HUES6 (cell line): ENCODE data around the gene PLLP.
A peak's percentile ranks its signal among the peaks of the same experiment; 100 is the strongest.

Experiments used
- H3K27ac ChIP-seq: 2 replicates; pipeline ENCODE4 v1.7.0; 2013; ENCODE audit warnings: low read depth, mild to moderate bottlenecking, low read length, inconsistent platforms
- H3K27me3 ChIP-seq: 2 replicates; pipeline ENCODE4 v1.6.1; 2013; ENCODE audit warnings: low read length; ENCODE audit not compliant: control insufficient read depth, insufficient read depth
- H3K36me3 ChIP-seq: 2 replicates; pipeline ENCODE4 v1.6.1; 2013; ENCODE audit warnings: low read length; ENCODE audit not compliant: control insufficient read depth, insufficient read depth
- H3K4me1 ChIP-seq: 2 replicates; pipeline ENCODE4 v1.6.1; 2013; ENCODE audit warnings: low read length; ENCODE audit not compliant: control insufficient read depth, insufficient read depth
- H3K4me3 ChIP-seq: 2 replicates; pipeline ENCODE4 v1.5.1; 2013; ENCODE audit warnings: low read depth, low read length
- H3K9ac ChIP-seq: one replicate; pipeline ENCODE4 v1.6.1; 2013; ENCODE audit warnings: mild to moderate bottlenecking, low read length
- H3K9me3 ChIP-seq: 2 replicates; pipeline ENCODE4 v1.6.1; 2013; ENCODE audit warnings: low read depth, low read length; ENCODE audit not compliant: control insufficient read depth, insufficient read depth

PLLP gene

GRCh38 chr16:57263541-57264351 is 20.7 kb downstream of the PLLP start:
- H3K36me3 ChIP-seq = no peaks in the 10 kb centered on the region
- peaks cover 16% of the 10 kb centered on the region for H3K4me1 ChIP-seq
- H3K27me3 ChIP-seq = no peaks in the 10 kb centered on the region
- H3K9me3 ChIP-seq = no peaks in the 10 kb centered on the region
- no peak overlapping the region for H3K9ac ChIP-seq
- H3K4me3 ChIP-seq = no peak overlapping the region
- no peak overlapping the region for H3K27ac ChIP-seq

GRCh38 chr16:57262841-57263540 is 21.5 kb downstream of the PLLP start:
- Histone ChIP-seq H3K9ac (peak overlapping the region; percentile 2), H3K27me3 (no peaks in the 10 kb centered on the region), H3K27ac (no peak overlapping the region), H3K4me1 (peaks cover 16% of the 10 kb centered on the region), H3K4me3 (no peak overlapping the region), H3K9me3 (no peaks in the 10 kb centered on the region), H3K36me3 (no peaks in the 10 kb centered on the region)

DNA sequence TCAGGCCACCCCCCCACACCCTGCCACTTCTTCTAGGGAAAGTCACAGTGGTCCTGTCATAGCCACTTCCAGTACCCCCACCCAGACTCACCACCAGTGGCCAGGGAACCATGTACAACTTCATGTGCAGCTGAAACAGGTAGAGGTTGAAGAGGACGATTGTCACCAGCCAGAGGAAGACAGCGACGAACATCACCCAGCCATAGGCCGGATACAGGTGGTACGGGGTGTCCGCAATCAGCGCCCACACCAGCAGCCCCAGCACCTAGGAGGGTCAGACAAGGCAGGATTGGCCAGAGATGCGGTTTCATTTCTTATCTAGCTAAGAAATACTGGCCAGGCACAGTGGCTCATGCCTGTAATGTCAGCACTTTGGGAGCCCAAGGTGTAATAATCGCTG is 22.7 kb downstream of the PLLP start:
- Histone ChIP-seq H3K36me3 (no peaks in the 10 kb centered on the region), H3K27ac (no peak overlapping the region), H3K9me3 (no peaks in the 10 kb centered on the region), H3K4me1 (peaks cover 16% of the 10 kb centered on the region), H3K4me3 (no peak overlapping the region), H3K9ac (no peak overlapping the region), H3K27me3 (no peaks in the 10 kb centered on the region)

GRCh38 chr16:57260294-57260929 is 24.1 kb downstream of the PLLP start:
- Histone ChIP-seq H3K4me3 (peak overlapping the region; percentile 12; the same call in 1 of the 2 replicates), H3K27ac (peak overlapping the region; percentile 82; the same call in 1 of the 2 replicates), H3K4me1 (peaks cover 10% of the 10 kb centered on the region)

GRCh38 chr16:57258910-57259475 is 25.5 kb downstream of the PLLP start:
- Histone ChIP-seq H3K4me1 (peaks cover 10% of the 10 kb centered on the region), H3K9ac (no peak overlapping the region), H3K27ac (no peak overlapping the region), H3K27me3 (no peaks in the 10 kb centered on the region), H3K9me3 (no peaks in the 10 kb centered on the region), H3K36me3 (peaks cover 2% of the 10 kb centered on the region; the same call in 1 of the 2 replicates), H3K4me3 (no peak overlapping the region)

More at GRCh38 chr16:57260294-57260929, 24.1 kb downstream of the PLLP start:
- H3K9me3 ChIP-seq = no peaks in the 10 kb centered on the region
- H3K9ac ChIP-seq = peak overlapping the region; percentile 21
- H3K27me3 ChIP-seq = no peaks in the 10 kb centered on the region
- H3K36me3 ChIP-seq = no peaks in the 10 kb centered on the region

DNA sequence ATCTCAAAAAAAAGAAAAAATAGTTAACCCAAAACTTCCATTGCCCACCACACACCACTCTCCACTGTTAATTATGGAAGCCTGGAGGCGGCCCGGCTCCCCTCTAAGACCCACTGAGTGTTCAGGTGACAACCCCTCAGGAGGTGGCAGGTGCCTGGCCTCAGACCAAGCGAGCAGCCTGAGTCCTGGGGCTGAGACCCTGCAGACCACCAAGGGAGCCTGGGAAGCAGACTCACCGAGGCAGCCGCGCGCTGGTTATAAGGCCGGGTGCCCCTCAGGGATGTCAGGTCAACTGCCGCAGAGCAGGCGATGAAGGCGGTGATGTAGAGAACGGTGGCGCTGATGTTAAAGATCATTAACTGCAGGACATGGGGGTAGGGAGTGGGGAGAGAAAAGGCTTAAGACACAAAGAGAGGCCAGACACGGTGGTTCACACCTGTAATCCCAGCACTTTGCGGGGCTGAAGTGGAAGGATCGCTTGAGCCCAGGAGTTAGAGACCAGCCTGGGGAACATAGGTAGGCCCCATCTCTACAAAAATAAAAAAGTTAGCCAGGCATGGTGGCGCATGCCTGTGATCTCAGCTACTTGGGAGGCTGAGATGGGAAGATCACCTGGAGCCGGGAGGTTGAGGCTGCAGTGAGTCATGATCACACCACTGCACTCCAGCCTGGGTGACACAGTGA is 26.1 kb downstream of the PLLP start:
- no peak overlapping the region for H3K27ac ChIP-seq
- H3K27me3 ChIP-seq = no peaks in the 10 kb centered on the region
- H3K36me3 ChIP-seq = peaks cover 2% of the 10 kb centered on the region; the same call in 1 of the 2 replicates
- no peak overlapping the region for H3K9ac ChIP-seq
- no peaks in the 10 kb centered on the region for H3K9me3 ChIP-seq
- H3K4me1 ChIP-seq = peaks cover 10% of the 10 kb centered on the region
- no peak overlapping the region for H3K4me3 ChIP-seq

DNA sequence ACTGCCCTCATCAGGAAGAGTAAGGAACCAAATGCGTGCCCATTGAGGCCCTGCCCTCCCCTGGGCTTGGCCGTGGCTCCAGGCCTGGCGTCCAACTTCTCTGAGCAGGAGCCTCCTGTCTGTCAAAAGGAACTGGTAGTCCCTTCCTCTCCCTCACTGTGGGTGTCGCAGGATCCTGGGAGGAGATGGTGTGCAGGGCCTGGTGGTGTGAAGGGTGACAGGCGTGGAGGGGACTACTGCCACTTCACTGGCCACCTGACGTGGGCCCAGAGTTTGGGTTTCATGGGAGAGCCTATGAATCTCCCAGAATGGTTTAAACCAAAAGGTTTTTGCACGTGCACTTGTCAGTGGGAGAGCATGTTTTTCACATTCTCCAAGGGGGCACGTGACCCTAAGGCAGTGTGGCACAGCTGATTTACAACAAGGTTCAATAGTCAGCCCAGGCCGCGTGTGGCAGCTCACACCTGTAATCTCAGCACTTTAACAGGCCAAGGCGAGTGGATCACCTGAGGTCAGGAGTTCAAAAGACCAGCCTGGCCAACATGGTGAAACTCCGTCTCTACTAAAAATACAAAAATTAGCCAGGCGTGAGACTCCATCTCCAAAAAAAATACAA is 26.9 kb downstream of the PLLP start:
- Histone ChIP-seq H3K36me3 (peaks cover 9% of the 10 kb centered on the region), H3K4me3 (no peak overlapping the region), H3K9ac (no peak overlapping the region), H3K9me3 (no peaks in the 10 kb centered on the region), H3K4me1 (peaks cover 10% of the 10 kb centered on the region), H3K27ac (no peak overlapping the region), H3K27me3 (no peaks in the 10 kb centered on the region)

DNA sequence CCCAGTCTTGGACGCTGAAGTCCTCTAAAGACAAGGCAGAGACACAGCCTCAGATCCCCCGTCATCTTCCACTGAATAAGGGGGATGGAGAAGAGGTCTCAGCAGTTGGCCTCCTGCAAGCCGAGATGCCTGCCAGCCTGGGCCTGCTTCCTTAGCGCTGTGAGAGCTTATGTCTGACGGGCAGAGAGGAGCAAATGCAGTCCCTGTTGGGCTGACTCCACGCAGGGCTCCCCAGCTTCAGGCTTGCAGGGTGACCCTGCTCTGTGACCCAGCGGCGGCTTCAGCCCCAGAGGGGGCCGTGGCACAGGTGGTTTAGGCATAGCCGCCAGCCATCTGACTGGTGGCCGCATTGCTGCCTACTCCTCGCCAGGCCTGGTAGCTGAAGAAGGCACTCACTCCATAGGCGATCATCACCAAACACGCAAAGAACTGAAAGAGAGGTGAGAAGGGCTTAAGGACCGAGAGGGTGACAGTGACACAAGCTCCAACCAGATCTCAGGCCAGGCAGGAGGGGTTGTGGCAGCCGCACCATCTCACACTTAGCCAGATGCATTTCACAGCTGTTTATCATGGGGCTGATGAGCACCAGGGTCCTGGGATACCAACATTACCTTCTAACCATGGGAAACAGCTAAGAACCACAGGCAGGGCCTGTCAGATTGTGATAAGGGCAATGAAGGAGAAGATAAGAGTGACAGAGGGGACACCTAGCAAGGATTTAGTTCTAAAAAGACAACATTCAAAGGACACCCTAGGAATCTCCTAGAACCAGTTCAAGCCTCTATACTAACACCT is 27.7 kb downstream of the PLLP start:
- Histone ChIP-seq H3K36me3 (peaks cover 17% of the 10 kb centered on the region), H3K27ac (no peak overlapping the region), H3K27me3 (no peaks in the 10 kb centered on the region), H3K4me1 (peaks cover 10% of the 10 kb centered on the region), H3K9me3 (no peaks in the 10 kb centered on the region), H3K9ac (peak overlapping the region; percentile 8), H3K4me3 (no peak overlapping the region)

DNA sequence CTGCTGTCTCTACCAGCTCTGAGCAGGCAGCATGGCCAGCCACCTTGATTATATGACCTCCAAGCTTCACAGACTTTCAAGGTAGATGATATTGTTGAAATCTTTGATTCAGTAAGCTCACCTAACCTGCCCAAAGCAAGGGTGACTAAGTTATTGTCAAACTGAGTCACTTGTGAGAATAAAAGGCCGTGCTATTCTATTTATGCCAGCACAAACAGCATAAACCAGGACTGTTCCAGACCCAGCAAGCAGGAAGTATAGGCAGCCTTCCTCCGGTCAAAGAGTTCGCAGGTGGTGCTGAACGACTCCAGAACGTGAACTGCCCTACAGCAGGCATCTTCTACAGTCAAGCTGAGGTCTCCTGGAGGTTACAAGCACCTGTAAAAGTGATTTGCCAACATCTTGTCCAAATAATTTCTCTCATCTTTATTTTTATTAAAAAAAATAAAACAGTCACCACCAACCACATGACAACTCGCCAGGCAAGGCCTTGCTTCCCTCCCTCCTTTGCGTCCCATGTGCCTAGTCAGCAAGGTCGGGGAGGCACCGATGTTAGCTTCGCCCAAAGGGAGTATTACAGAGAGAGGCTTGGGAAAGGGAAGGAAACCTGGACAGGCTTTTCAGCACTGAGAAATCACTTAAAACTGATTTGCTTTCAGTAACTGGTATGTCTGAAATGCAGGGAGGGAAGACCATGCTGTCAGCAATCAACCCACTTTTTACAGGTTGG is 28.6 kb downstream of the PLLP start:
- Histone ChIP-seq H3K36me3 (peaks cover 26% of the 10 kb centered on the region), H3K9me3 (no peaks in the 10 kb centered on the region)

More for the DNA sequence above, 28.6 kb downstream of the PLLP start:
- Histone ChIP-seq H3K4me3 (no peak overlapping the region), H3K9ac (no peak overlapping the region), H3K27me3 (no peaks in the 10 kb centered on the region), H3K27ac (no peak overlapping the region), H3K4me1 (peaks cover 10% of the 10 kb centered on the region)
